CD4-positive, alpha-beta T cell treated with Interleukin-4 for 1 hour (primary cell): Measurements from ENCODE around the gene POLR2E.
A peak's percentile ranks its signal among the peaks of the same experiment; 100 is the strongest.

ENCODE experiments used
- DNase-seq, 2 donors: peaks; one replicate each; pipeline ENCODE4 v3.0.0-alpha.2; 2020 to 2022

Gene POLR2E

DNA sequence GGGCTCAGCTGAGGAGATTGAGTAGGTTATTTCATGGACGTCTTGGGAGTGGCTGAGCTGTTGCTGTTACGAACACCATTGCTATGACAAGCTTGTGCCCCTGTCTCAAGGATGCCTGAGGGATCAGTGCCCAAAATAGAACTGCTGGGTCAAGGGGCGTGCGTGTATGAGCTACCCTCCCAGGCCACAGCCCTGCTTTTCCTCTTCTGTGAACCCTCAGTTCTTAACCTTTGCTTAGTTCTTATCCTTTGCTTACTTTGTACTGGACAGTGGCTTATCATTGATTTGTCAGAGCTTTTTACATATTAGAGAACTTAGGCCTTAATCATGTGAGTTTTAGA is 19.2 kb downstream of the POLR2E start:
- no peak for DNase-seq

DNA sequence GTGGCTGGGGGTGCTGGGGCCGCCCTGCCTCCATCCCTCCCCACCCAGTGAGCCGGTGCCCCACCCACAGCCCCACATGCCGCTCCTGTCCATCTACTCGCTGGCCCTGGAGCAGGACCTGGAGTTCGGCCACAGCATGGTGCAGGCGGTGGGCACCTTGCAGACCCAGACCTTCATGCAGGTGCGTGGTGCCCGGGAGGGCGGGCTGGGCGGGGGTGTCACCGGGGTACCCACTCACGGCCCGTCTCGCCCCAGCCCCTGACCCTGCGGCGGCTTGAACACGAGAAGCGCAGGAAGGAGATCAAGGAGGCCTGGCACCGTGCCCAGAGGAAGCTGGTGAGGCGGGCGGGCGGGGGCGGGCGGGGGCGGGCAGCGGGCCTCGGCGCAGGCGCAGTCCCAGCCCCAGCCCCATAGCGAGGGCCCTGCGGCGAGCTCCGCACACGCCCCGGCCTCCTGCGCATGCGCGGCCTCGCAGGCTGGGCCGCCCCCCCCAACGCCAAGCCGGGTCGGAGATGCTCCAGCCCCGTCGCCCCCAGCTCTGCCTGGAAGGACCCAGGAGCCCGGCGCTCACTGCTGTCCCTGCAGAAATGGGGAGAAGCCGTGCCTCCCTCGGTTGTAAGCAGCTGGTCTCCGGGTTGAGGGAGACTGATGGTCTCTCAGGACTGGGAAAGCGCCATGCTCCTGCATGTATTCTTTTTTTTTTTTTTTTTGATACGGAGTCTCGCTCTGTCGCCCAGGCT is 20.5 kb downstream of the POLR2E start:
- DNase-seq: peak; percentile 94 to 95

DNA sequence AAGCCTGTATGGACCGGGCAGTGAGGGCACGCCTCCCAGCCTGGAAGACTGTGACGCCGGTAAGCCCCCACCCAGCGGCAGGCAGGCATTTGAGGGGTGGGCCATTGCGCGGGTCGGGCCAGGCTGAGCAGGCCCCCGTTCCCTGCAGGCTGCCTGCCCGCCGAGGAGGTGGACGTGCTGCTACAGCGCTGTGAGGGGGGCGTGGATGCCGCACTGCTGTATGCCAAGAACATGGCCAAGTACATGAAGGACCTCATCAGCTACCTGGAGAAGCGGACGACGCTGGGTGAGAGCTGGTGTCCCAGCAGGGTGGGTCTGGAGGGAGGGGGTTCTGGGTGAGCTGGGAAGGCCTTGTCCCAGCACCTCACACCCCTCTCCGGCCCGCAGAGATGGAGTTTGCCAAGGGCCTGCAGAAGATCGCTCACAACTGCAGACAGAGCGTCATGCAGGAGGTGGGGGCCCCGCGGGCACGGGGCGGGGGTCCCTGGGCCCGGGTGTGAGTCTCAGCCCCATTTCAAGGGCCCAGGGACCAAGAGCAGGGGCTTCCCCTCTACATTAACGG is 21.1 kb downstream of the POLR2E start:
- no peak for DNase-seq

DNA sequence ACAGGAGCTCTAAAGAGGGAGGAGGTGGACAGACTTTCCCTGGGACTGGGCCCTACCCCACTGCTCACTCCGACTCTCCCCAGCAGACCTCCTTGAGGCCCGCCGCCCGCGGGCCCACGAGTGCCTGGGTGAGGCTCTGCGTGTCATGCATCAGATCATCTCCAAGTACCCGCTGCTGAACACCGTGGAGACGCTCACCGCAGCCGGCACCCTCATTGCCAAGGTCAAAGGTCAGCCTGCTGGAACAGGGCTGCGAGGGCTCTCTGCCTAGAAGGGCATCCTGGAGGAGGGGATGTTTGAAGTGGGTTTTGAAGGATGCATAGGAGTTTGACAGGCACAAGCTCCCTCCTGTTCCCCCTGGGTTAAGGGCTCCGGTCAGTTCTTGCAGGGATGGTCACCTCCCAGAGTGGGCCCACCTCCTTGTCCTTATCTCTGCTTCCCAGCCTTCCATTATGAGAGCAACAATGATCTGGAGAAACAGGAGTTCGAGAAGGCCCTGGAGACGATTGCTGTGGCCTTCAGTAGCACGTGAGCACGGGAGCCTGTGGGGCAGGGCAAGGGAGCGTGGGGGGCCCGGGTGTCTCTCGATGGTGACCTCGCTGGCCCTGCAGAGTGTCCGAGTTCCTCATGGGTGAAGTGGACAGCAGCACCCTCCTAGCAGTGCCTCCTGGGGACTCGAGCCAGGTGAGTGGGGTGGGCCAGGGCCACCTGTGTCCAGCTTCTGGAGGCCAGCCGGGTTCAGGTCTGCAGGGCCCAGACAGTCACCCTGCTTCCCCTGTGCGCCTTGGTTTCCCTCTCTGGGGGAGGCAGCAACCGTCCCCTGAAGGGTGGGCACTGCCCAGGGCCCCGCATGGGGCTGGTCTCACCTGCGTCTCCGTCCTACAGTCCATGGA is 21.9 kb downstream of the POLR2E start:
- no peak for DNase-seq

DNA sequence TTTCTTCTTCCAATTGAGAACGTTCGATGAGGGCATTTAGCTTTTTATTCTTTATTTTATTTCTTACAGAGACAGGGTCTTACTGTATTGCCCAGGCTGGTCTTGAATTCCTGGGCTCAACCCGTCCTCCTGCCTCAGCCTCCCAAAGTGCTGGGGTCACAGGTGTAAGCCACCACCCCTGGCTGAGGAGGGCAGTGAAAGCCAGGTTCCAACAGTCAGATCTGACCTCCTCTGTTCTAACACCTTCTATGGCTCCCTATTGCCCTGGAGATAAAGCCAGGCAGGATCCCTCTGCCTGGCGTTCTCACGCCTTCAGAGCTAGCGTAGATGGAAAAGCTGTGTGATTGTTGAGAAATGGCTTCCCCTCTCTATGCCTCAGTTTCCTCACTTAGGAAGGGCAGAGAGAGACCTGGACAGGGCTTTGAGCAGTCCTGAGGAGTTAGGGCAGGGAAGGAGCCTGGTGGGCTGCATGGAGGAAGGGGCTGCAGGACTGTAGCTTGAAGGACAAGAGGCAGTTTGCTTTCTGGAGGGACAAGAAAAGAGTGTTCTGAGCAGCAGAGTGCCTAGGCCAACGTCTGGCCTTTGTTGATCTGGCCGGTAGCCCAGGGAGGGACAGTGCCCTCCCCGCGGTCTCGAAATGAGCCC is 22.7 kb downstream of the POLR2E start:
- no peak for DNase-seq

DNA sequence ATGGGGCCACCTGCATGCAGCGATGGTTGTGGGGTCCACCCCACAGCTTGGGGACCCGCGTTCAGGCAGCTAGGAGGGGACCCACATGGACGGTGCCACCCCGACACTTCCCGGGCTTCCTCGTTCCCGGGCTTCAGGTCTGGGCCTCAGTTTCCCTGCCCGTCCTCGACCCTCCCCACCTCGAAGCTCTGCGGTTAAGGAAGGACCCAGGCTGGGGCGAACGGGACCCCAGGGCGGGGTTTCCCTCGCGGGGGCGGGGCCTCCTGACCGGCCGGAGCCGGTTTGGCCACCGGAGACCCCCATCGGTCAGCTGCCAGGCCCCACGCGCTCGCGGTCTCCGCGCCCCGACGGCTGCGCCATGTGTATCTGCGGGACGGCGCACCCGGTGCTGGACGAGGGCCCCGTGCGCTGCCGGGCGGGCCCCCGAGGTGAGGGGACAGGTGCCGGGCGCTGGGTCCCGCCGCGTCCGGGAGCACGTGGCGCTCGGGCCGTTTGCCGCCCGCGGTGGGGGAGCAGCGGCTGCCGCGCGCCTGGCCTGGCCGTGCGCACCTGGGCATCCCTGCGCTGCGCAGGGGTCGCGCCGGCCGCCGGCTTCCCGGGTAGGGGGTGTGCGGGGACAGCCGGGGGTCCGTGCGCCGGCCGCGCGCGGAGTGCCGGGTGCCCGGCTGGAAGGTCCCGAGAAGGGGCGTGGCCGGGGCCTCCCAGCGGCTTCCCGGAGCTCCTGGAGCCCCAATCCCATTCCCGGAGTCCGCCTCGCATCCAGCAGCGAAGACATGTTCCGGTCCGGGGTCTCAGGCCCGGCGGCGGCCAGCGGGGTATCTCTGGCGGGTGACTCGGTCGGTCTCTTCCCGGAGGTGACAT is 24.0 kb downstream of the POLR2E start:
- DNase-seq: no peak

DNA sequence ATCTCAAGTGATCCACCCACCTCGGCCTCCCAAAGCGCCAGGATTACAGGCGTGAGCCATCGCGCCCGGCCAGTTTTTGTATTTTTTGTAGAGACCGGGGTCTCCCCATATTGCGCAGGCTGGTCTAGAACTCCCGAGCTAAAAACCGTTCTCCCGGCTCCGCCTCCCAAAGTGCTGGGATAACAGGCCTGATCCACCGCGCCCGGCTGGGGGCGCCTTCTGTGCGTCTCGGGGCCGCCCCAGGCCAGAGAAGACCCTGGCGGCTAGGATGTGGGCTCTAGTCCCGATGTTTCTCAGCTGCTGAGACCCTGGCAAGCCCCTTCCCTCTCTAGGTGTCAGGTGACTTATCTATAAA is 24.6 kb downstream of the POLR2E start:
- no peak for DNase-seq

DNA sequence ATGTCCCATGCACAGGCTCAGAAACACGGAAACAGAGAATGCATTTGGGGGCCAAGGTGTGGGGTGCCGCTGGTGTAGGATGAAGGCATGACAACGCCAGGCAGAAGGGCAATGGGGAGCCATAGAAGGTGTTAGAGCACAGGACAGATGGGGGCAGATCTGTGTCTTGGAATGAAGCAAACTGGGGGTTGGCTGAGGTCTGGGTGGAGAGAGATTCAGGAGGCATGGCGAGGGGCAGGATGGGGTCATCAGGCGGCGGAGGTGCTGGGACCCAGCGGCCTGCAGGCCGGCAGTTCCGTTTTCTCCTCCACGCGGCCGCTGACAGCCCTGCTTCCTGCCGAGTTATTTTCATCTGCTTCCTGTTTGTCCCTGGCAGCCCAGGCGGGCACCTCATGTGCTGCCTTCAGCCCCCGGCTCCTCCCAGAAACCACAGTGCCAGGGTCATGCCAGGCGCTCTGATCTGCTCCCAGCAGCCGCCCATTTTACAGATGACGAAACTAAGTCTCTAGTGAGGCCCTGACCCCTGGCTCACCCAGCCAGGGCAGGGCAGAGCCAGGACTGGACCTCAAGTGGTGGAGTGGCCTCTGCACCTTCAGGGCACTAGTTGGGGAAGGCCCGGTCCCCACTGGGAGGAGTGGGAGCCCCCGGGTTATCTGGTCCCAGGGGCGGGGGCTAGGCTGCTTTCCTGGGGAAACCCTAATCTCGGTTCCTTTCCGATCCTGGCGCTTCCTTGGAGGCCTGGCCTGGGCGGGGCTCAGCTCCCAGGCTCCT is 26.0 kb downstream of the POLR2E start:
- peak; percentile 84 to 85 for DNase-seq

DNA sequence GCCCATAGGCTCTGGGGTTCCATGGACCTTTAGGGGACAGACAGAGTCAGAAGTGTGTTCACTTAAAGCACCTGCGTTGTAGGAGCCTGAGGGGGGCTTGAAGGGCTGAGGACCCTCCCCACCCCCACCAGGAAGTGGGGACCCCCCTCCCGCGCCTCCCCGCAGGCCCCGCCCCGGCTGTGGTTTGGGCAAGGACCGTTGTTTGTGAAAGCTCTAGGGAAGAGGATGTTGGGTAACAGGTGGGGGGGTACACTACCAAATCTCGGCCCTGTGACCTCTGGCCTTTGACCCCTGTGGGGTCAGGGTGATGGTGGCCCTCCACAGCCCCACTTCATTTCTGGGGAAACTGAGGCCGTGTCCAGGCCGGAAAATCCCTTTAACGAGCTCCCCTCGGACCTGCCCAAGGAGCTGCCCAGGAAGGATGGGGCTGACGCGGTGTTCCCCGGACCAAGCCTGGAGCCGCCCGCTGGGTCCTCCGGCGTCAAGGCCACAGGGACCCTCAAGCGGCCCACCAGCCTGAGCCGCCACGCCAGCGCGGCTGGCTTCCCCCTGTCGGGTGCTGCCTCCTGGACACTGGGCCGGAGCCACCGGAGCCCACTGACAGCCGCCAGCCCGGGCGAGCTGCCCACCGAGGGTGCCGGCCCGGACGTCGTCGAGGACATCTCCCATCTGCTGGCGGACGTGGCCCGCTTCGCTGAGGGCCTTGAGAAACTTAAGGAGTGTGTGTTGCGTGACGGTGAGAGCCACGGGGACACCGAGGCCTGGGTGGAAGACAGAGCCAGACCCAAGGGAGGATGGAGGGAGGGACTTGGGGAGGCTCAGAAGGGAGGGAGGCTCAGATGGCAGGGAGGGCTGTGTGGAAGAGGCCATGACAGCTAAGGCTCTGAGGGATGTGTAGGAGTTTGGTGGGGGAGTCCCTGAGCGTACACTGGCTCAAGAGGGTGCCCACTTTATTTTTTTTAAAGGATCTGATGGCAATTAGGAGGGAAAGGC is 26.9 kb downstream of the POLR2E start:
- DNase-seq: peak; percentile 77 to 83

DNA sequence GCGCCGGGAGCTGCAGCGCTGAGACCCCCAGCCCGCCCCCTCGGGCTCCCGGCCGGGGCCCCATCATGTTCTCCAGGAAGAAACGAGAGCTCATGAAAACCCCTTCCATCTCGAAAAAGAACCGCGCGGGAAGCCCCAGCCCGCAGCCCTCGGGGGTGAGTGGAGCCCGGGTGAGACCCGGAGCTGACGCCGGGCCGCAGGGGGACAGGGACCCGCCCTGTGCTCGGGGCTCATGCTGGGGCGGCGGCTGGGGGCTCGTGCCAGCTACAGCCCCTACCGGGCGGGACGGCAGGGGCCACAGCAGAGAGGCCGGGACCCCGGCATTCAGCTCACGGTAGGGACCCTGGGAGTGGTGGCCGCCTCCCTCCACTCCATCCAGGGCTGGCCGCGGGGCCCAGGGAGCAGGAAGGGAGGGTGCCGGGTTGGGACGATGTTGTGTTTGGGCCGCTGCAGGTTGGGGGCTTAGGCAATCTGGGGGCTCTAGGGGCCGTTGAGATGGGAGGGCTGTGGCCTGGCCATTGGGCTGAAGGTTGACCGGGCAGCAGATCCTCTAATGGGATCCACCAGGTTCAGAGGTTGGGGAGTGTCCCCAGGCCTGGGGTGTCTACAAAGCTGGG is 27.7 kb downstream of the POLR2E start:
- DNase-seq: no peak

DNA sequence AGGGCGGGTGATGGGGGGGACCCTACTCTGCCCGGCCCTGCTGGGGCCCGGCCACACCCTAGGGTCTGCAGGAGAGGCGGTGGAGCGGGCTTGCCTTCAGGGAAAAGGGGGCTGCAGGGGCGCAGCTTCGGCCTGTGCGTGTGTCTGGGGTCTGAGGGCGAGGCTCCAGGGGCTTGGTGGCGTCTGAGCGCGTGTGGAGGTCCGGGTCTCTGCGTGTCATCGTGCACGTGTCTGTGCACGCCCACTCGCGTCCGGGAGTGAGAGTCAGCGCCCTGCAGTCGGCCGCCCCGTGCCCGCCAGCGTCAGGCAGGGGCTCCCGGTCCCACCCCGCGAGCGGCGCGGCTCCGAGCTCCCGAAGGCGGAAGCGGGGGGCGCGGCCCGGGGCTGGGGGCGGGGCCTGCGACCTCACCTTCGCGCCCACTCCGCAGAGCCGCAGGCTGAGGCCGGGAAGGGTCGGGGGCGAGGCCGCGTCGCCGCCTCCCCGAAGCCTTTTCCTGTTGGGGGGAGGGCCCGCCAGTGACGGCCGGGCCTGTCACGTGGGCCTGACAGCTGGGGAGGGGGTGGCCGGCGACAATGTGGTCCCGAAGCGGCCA is 28.3 kb downstream of the POLR2E start, which contains the start of gene ARHGAP45:
ARHGAP45 (plus strand) TSS at position 420 of the 593 bp plus-strand sequence. CDS start 239 bp downstream, outside the sequence.
- peak; percentile 85 to 88 for DNase-seq

DNA sequence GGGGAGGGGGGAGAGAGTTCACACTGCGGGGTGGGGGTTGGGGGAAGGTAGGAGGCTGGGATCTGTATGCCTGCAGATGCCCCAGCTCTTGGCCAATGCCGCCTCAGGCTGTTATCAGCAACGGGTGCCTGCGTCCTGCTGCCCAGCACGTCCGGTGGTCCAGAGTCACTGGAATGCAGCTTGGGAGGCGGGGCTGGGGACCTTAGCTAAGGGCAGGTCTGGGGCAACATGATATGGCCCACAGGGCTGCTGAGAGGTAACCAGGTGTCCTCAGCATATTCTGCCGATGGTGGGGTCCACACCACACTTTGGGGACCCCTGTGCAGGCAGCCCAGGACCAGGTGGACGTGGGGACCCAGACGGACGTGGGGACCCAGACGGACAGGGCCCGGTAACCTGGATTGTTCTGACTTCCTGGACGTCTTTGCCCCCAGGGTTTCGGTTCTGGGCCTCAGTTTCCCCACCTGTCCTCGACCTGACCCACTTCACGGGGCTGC is 28.9 kb downstream of the POLR2E start:
- no peak for DNase-seq

DNA sequence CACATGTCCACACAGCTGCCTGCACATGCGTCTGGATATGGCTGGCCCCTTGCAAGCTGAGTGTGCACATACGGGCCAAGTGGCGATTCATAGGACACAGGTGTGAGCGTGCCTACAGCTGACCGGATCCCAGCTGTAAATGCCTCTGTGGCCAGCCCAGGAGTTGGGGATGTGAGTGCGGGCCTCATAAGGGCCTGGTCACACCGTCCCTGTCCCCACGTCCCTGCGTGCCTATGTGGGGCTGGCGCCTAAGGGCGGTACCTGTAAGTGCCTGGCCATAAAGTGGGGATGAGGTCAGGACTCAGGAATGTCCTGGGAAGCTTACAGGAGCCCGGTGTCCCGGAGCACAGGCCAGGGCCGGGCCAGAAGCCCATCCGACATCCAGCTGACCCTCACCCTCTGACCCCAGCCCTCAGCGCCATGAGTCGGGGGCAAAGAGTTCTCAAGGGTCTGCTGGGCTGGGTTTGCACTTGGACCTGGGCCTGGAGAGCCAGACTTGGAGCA is 29.5 kb downstream of the POLR2E start:
- no peak for DNase-seq

DNA sequence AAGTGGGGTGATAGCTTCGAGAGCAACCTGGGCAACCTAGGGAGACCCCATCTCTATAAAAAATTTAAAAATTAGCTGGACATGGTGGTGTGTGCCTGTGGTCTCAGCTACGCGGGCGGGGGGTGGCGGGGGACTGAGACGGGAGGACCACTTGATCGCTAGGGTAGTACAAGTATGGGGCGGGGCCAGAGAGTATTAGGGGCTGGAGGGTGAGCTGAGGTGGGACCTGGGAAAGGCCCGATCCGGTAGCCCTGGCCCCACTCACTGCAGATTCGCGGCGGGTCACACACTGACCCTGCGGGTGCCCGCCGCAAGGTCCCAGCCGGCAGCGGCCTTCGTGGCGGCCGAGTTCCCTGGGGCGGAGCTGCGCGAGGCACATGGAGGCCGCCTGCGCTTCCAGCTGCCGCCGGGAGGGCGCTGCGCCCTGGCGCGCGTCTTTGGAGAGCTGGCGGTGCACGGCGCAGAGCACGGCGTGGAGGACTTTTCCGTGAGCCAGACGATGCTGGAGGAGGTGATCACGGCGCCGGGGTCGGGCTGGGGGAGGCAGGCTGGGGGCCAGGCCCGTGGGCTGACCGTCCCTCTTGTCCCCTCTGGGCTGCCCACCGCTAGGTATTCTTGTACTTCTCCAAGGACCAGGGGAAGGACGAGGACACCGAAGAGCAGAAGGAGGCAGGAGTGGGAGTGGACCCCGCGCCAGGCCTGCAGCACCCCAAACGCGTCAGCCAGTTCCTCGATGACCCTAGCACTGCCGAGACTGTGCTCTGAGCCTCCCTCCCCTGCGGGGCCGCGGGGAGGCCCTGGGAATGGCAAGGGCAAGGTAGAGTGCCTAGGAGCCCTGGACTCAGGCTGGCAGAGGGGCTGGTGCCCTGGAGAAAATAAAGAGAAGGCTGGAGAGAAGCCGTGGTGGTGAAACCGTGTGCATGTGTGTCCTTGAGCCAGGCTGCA is 30.2 kb downstream of the POLR2E start:
- DNase-seq: peak; percentile 71 to 76

DNA sequence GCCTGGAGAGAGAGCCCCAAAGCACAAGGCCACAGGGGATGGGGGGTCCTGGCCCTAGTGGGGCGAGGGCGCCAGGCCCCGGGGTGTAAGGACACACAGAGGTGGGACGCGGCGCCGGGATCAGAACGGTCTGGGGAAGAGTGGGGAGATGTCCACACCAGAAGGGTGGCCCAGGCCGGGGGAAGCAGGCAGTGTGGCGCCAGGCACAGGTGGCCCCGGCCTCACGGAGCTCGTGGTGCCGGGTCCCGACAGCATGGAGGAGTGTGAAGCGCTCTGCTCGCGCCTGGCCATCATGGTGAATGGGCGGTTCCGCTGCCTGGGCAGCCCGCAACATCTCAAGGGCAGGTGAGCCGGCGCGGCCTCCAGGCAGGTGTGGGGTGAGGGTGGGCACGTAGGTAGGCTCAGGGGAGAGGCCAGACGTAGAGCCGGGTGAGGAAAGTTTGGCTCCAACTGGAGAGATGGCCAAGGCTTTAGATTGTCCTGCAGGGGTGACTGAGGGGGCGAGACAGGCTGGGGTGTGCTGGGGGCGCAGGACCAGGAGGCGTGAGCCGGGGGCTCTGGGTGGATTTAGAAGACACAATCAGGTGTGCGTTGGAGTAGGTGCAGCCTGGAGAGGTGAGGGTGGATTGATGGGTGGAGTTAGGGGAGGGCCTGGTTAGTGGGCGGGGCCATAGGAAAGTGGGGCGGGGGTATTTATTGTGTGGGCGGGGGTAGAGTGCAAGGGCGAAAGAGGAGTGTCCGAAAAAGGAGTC is 31.1 kb downstream of the POLR2E start:
- DNase-seq: no peak

DNA sequence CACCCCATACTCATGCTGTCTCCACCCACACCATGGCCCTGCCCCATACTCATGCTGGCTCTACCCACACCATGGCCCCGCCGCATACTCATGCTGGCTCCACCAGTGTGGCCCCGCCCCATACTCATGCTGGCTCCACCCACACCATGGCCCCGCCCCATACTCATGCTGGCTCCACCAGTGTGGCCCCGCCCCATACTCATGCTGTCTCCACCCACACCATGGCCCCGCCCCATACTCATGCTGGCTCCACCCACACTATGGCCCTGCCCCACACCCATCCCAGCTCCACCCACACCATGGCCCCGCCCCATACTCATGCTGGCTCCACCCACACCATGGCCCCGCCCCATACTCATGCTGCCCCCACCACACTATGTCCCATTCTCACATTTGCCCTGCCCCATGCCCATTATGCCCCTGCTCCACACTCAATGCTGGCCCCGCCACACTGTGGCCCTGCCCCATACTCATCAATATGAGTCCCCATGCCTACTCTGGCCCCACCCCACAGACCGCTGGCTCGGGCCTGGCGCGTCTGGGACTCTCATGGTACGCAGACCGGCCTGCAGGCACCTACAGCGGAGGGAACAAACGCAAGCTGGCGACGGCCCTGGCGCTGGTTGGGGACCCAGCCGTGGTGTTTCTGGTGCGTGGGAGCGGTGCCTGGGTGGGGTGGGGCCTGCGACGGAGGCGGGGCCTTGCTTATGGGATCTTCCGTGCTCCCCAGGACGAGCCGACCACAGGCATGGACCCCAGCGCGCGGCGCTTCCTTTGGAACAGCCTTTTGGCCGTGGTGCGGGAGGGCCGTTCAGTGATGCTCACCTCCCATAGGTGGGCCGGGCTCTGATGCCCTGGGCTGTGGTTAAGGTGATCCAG is 31.9 kb downstream of the POLR2E start:
- peak; percentile 78 to 84 for DNase-seq
